Endometrium (tissue), 2 donors: ENCODE measurements around the gene TXNDC16.
"Not testable (repeated sequence)": the region's sequence is repeated elsewhere in the genome, so short reads cannot be mapped to it uniquely, and the experiment has no call there.

Experiments
- FAIRE-seq: peaks from 2 replicates; lab custom pipeline; 2012; peaks lifted over from hg19 to GRCh38; lab: Jason Lieb, UNC
- donor health status: control.
- donor health status: control.

Gene TXNDC16

GRCh38 chr14:52552063-52552988, at the start of gene TXNDC16, which contains the start of gene GPR137C:
TXNDC16 (minus strand) TSS chr14:52552505; CDS start chr14:52543557, 8,948 bp downstream.
GPR137C (plus strand) TSS chr14:52552836; CDS start chr14:52553148, 312 bp downstream.
- peak; percentile 99 for FAIRE-seq

GRCh38 chr14:52599974-52600373, 47.7 kb upstream of the TXNDC16 start:
- no peak for FAIRE-seq

DNA sequence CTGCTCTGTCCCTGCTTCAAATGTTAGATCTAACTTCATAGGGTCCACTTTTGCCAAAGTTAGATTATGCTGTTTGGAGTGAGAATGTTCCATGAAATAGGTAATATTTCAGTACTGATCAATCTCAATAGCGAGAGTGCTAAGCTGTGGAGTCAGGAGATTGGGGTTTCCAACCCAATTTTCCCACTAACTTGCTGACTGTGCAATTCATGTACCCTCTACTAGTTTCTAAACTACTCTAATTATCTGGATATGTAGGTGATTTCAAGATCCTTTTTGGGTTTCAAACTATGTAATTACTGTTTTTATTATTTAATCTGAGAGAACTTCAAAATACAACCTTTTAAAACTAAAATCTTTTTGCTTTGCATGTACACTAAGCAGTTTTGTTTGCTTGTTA, 46.3 kb upstream of the TXNDC16 start:
- no peak for FAIRE-seq

DNA sequence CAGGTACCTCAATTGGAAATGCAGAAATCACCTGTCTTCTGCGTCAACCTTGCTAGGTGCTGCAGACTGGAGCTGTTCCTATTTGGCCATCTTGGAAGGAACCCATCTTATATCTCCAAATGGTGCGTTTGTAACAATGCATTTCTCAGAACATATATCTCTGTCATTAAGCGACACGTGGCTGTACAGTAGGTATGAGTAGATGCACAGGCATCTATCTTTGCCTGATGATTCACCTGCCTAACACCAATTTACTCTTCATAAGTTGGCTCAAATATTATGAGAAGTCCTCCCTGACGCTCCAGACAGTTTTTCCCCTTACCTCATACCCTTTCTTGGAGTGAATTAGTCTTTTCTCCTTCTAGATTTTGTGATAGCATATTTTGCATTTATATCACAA, 44.6 kb upstream of the TXNDC16 start:
- FAIRE-seq = no peak

DNA sequence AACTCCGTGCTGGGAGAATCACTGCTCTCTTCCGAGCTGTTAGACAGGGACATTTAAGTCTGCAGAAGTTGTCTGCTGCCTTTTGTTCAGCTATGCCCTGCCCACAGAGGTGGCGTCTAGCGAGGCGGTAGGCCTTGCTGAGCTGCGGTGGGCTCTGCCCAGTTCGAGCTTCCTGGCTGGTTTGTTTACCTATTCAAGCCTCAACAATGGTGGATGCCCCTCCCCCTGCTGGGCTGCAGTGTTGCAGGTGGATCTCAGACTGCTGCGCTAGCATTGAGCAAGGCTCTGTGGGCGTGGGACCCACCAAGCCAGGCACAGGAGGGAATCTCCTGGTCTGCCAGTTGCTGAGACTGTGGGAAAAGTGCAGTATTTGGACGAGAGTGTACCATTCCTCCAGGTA, 44.0 kb upstream of the TXNDC16 start:
- no peak for FAIRE-seq

DNA sequence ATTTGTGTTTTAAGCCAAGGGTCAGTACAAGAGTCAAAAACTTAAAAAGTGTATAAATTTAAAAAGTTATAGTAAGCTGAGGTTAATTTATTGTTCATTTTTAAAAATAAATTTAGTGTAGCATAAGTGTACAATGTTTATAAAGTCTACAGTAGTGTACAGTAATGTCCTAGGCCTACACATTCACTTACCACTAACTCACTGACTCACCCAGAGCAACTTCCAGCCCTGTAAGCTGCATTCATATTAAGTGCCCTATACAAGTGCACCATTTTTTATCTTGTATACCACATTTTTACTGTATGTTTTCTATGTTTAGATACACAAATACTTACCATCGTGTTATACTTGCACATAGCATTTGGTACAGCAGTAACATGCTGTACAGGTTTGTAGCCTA, 38.0 kb upstream of the TXNDC16 start:
- no peak for FAIRE-seq

DNA sequence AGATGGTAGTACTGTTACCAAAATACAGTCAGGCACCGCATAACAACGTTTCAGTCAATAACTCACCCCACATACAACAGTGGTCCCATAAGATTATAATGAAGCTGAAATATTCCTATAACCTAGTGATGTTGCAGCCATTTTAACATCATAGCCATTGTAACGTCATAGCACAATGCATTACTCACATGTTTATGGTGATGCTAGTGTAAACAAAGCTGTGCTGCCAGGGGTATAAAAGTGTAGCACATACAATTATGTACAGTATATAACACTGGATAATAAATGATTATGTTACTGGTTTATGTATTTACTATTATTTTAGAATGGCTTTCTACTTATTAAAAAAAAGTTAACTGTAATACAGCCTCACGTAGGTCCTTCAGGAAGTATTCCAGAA, 37.3 kb upstream of the TXNDC16 start:
- no peak for FAIRE-seq

DNA sequence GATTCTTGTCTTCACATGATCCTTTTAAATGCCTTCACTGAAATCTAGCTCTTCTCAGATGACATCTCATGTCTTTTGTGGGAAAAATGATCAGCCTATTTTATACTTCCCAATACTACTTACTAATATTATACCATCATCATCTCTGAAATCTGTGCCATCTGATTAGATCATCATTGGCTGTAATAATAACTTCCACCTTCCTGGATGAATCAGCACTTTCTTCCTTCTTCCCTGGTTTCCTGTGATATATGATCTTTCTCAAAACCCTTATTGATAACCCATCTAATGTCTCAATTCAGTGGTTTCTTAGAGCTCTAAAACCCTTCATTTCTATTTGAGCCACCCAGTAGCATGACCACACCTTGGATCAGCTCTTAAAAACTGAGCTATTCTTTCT, 31.2 kb upstream of the TXNDC16 start:
- FAIRE-seq = no peak

- no peak for FAIRE-seq
These were observed 23.6 kb upstream of the TXNDC16 start for GRCh38 chr14:52575858-52576257.

DNA sequence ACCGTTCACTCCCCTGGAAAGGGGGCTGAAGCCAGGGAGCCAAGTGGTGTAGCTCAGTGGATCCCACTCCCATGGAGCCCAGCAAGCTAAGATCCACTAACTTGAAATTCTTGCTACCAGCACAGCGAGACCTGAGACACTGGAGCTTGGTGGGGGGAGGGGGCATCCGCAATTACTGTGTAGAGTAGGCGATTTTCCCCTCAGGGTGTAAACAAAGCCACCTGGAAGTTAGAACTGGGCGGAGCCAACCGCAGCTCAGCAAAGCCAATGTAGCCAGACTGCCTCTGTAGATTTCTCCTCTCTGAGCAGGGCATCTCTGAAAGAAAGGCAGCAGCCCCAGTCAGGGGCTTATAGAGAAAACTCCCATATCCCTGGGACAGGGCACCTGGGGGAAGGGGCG, 16.1 kb upstream of the TXNDC16 start:
- not testable (repeated sequence) for FAIRE-seq

DNA sequence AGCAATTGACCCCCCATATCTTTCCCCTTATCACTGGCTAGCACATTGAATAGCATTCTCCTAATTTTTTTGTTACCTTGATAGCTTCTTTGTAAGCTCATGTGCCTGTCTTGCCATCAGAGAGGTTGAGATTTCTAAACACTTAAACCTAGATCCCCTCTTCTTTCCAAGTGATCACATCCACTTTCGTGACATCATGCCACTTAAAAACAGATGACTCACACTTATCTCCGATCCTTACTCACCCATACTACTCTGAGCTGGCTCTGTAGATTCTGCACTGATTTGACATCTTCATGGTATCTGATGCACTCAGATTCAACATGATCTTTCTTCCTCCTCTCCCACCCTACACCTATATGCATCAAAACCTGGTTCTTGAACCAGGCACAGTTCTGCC, 10.8 kb upstream of the TXNDC16 start:
- FAIRE-seq = no peak

DNA sequence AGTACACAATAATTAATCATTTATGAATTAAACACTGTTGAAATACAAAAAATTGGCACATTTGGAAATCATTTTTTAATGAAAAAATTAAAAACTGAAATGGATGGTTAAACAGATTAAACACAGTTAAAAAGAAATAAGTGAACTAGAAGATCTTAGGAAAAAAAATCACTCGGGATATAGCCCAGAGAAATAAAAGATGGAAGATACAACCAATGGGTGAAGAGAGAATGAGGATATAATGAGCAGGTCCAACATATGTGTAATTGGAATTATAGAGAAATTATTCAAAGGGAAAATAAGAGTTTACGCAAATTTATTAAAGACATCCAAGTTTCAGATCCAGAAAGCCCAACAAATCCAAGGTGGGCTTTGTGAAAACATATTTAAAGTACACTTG, 6.4 kb upstream of the TXNDC16 start:
- FAIRE-seq = no peak

DNA sequence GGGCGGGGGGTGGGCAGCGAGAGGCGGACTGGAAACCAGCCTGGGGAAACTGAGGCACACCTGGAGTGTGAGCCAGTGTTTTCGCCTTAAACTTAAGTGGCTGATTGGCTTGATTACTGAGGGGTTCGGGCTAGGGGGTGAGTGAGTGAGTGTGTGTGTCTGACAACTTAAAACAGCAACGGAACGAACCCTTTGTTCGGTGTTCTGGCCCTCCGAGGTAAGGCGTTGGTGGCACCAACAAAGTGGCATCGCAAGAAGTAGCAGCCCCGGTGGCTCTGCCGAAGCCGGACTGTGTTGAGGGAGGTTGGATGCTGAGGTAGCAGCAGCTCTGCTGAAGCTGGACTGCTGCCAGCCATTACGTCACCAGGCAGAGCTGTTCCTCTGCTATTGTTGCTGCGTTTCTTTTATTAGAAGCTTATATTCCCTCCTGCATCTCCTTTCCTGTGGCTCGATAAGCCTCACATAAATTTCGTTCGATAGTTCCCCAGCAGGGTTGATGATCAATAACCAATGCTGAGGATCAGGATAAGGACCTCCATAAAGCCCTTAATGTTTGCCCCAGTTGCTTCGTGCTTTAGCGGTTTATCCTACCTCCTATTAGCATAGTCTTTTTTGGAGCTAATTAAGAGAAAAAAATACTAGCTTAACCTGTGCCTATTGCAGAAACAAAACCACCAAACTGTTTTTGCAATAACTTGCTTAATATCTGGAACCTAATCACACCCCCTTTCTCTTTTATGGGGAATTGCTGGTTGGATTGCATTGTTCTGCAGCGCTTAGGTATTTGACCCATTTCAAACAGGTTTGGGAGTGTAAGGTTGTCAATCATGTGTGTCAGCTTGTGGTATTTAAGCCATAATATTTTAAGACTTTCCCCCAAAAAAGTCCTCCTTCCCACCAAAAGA, 1.6 kb upstream of the TXNDC16 start:
- no peak for FAIRE-seq

GRCh38 chr14:52553002-52553670, 831 bp upstream of the TXNDC16 start:
- FAIRE-seq = no peak

- FAIRE-seq = no peak
These were observed 626 bp downstream of the TXNDC16 start for GRCh38 chr14:52551696-52552062.

GRCh38 chr14:52551205-52551604, 1.1 kb downstream of the TXNDC16 start:
- no peak for FAIRE-seq

- no peak for FAIRE-seq
These were observed 1.6 kb downstream of the TXNDC16 start for GRCh38 chr14:52550661-52551060.

DNA sequence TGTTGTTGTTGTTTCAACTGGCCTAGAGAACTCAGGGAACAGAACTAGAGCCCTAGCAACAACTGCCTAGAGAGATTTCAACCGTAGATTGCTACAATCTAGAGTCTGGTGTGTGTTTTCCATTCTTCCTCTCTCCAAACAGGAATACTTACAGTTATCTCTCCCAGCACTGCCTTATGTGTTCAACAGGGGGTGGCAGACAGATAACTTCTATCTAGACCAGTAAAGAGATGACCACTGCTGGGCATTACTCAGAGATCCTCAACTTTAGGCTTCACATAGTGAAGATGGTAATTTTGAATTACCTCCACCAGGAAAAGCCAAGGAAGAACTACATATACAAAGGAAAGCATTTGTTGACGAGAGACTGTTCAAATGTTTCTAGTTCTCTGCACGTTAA, 4.8 kb downstream of the TXNDC16 start:
- FAIRE-seq = no peak

GRCh38 chr14:52547027-52547426, 5.3 kb downstream of the TXNDC16 start:
- no peak for FAIRE-seq

DNA sequence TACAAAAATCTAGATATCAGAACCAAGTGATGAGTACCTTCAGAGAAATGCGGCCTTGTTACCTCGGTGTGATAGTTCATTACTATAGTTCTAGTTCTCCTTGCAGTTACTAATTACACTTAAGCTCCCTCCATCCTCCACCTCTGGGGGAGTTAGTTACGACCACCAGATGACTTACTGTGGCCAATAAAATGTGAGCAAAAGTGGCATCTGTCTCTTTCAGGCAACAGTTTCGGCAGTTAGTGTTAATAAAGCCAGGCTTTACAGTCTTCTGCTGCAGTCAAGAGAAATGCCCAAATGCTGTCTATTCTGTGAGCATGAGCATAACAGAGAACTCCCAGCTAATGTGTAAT, 6.0 kb downstream of the TXNDC16 start:
- FAIRE-seq = no peak

DNA sequence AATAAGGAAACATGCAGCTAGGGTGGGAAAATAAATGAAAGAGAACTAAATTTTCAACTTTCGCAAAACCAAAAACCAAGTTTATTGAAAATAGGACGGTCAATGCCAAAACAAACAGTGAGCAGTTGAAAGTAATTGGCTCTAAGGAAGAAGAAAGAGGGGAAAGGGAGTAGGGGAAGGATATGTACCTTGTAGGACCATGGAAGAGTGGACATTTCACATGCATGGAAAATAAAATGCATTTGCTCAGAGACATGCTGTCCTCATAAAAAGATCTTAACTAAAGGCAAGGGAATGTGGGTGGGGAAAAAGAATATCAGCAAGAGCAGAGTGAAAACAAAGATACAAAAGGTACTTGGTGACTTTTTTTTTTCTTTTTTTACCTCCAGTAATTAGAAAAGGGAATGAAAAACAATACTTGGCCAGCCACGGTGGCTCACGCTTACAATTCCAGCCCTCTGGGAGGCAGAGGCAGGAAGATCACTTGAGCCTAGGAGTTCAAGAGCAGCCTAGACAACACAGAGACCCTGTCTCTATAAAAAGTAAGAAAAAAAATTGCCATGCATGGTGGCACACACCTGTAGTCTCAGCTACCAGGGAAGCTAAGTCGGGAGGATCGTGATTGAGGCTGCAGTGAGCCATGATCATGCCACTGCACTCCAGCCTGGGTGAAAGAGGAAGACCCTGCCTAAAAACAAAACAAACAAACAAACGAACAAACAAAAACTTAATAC, 6.6 kb downstream of the TXNDC16 start:
- FAIRE-seq = no peak

DNA sequence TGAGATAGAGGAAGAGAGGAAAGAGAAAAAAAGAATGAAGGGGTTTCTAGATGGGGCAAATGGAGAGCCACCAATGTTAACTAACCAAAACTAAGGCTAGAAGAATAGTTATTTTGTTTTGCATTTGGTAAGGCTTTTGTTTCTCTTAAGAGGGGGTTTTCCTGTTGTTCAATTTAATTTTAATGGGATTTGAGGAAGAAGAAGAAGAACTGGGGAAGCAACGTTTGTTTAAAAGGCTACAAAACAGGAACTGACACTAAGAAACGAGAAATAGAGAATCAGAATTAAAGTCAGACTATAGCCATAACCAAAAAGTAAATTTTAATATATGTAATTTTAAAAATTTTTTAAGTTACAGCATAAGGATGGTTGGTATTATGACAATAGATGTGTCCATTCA, 13.7 kb downstream of the TXNDC16 start:
- FAIRE-seq = no peak
